SK-N-SH treated with all-trans-retinoic acid at 6 μM for 48 hours (cell line): ENCODE results near the gene SFI1.
"Not testable (repeated sequence)": the region's sequence is repeated elsewhere in the genome, so short reads cannot be mapped to it uniquely, and the experiment has no call there.

Experiments used
- ATAC-seq: fragments of 200-7000 bp; cut with Tn5 transposase; 3 replicates; pipeline ENCODE4 v1.9.1; 2020; ENCODE audit warnings: mild to moderate bottlenecking, moderate library complexity
- ARNTL ChIP-seq: fragments of 450-650 bp; formaldehyde crosslinking; IDR thresholded peaks from 2 replicates; pipeline ENCODE4 v1.5.0; 2020; ENCODE audit warnings: low read depth, mild to moderate bottlenecking, moderate library complexity, borderline replicate concordance
- BACH2 ChIP-seq: fragments of 250-450 bp; sonication (Bioruptor Pico); IDR thresholded peaks from 2 replicates; pipeline ENCODE4 v1.9.0; 2021; ENCODE audit warnings: mild to moderate bottlenecking, borderline replicate concordance
- CREB5 ChIP-seq: fragments of 250-450 bp; sonication (Bioruptor Pico); IDR thresholded peaks from 2 replicates; pipeline ENCODE4 v1.5.1; 2020; ENCODE audit warnings: low read depth, mild to moderate bottlenecking, moderate library complexity
- CSDC2 ChIP-seq: fragments of 250-450 bp; sonication (Bioruptor Pico); IDR thresholded peaks from 2 replicates; pipeline ENCODE4 v1.5.0; 2020; ENCODE audit warnings: mild to moderate bottlenecking, moderate library complexity
- CSRNP3 ChIP-seq: fragments of 250-450 bp; sonication (Bioruptor Pico); IDR thresholded peaks from 2 replicates; pipeline ENCODE4 v1.5.1; 2021; ENCODE audit warnings: mild to moderate bottlenecking, moderate library complexity
- ESRRG ChIP-seq: fragments of 250-450 bp; sonication (Bioruptor Pico); IDR thresholded peaks from 2 replicates; pipeline ENCODE4 v1.6.1; 2021; ENCODE audit warnings: mild to moderate bottlenecking
- GLIS3 ChIP-seq: fragments of 250-450 bp; sonication (Bioruptor Pico); IDR thresholded peaks from 2 replicates; pipeline ENCODE4 v1.5.0; 2020; ENCODE audit warnings: mild to moderate bottlenecking, moderate library complexity
- ISL1 ChIP-seq: fragments of 250-450 bp; sonication (Bioruptor Pico); IDR thresholded peaks from 2 replicates; pipeline ENCODE4 v2.1.2; 2022; ENCODE audit warnings: mild to moderate bottlenecking, moderate library complexity
- OSR1 ChIP-seq: fragments of 250-450 bp; sonication (Bioruptor Pico); IDR thresholded peaks from 2 replicates; pipeline ENCODE4 v1.8.0; 2022; ENCODE audit warnings: moderate library complexity, mild to moderate bottlenecking, inconsistent platforms
- PATZ1 ChIP-seq: fragments of 250-450 bp; sonication (Bioruptor Pico); IDR thresholded peaks from 2 replicates; pipeline ENCODE4 v1.8.0; 2020; ENCODE audit warnings: mild to moderate bottlenecking, moderate library complexity, borderline replicate concordance
- POU6F1 ChIP-seq: fragments of 250-450 bp; sonication (Bioruptor Pico); IDR thresholded peaks from 2 replicates; pipeline ENCODE4 v1.8.0; 2021; ENCODE audit warnings: low read depth, mild to moderate bottlenecking, moderate library complexity, borderline replicate concordance
- PPARA ChIP-seq: fragments of 250-450 bp; sonication (Bioruptor Pico); IDR thresholded peaks from 2 replicates; pipeline ENCODE4 v1.5.0; 2020; ENCODE audit warnings: mild to moderate bottlenecking, borderline replicate concordance
- RARB ChIP-seq: fragments of 250-450 bp; sonication (Bioruptor Pico); IDR thresholded peaks from 2 replicates; pipeline ENCODE4 v1.8.0; 2021; ENCODE audit warnings: mild to moderate bottlenecking, moderate library complexity
- SNAI2 ChIP-seq: fragments of 250-450 bp; sonication (Bioruptor Pico); IDR thresholded peaks from 2 replicates; pipeline ENCODE4 v1.5.0; 2020; ENCODE audit warnings: mild to moderate bottlenecking, moderate library complexity
- TCF4 ChIP-seq: fragments of 250-450 bp; sonication (Bioruptor Pico); IDR thresholded peaks from 2 replicates; pipeline ENCODE4 v1.8.0; 2021; ENCODE audit warnings: mild to moderate bottlenecking, moderate library complexity, borderline replicate concordance
- TOX ChIP-seq: fragments of 250-450 bp; sonication (Bioruptor Pico); IDR thresholded peaks from 2 replicates; pipeline ENCODE4 v1.8.0; 2021; ENCODE audit warnings: mild to moderate bottlenecking, moderate library complexity, borderline replicate concordance
- TSHZ2 ChIP-seq: fragments of 250-450 bp; sonication (Bioruptor Pico); IDR thresholded peaks from 2 replicates; pipeline ENCODE4 v1.5.0; 2020; ENCODE audit warnings: mild to moderate bottlenecking, moderate library complexity
- ZC3H10 ChIP-seq: fragments of 250-450 bp; sonication (Bioruptor Pico); IDR thresholded peaks from 2 replicates; pipeline ENCODE4 v1.5.1; 2021; ENCODE audit warnings: mild to moderate bottlenecking, moderate library complexity
- ZFP3 ChIP-seq: fragments of 250-450 bp; sonication (Bioruptor Pico); IDR thresholded peaks from 2 replicates; pipeline ENCODE4 v1.5.0; 2020; ENCODE audit warnings: mild to moderate bottlenecking, moderate library complexity
- ZFP30 ChIP-seq: fragments of 450-650 bp; formaldehyde crosslinking; IDR thresholded peaks from 2 replicates; pipeline ENCODE4 v1.5.0; 2022; ENCODE audit warnings: mild to moderate bottlenecking, moderate library complexity
- ZNF565 ChIP-seq: fragments of 450-650 bp; formaldehyde crosslinking; conservative IDR thresholded peaks from 2 replicates; pipeline ENCODE4 v1.5.0; 2020; ENCODE audit warnings: low read depth, mild to moderate bottlenecking, moderate library complexity
- ZNF70 ChIP-seq: fragments of 450-650 bp; formaldehyde crosslinking; IDR thresholded peaks from 2 replicates; pipeline ENCODE4 v1.5.0; 2020; ENCODE audit warnings: mild to moderate bottlenecking, moderate library complexity
- ZNF8 ChIP-seq: fragments of 450-650 bp; formaldehyde crosslinking; IDR thresholded peaks from 2 replicates; pipeline ENCODE4 v1.5.0; 2020; ENCODE audit warnings: mild to moderate bottlenecking, moderate library complexity

Gene SFI1

GRCh38 chr22:31533374-31533773 lies 37.0 kb downstream of the SFI1 start:
- TF ChIP-seq ARNTL (CRISPR knock-in tag) (no peak), SNAI2 (CRISPR knock-in tag) (no peak), ESRRG (CRISPR knock-in tag) (no peak), CSRNP3 (CRISPR knock-in tag) (no peak), GLIS3 (CRISPR knock-in tag) (no peak), PATZ1 (CRISPR knock-in tag) (no peak), BACH2 (CRISPR knock-in tag) (no peak)
- ATAC-seq, result no peak

- ATAC-seq, result no peak
- TF ChIP-seq CREB5, result no peak
- TF ChIP-seq ARNTL (CRISPR knock-in tag), result no peak
- no peak for TF ChIP-seq SNAI2 (CRISPR knock-in tag)
- no peak for TF ChIP-seq ZNF8 (CRISPR knock-in tag)
- TF ChIP-seq ESRRG (CRISPR knock-in tag), result no peak
- TF ChIP-seq PPARA (CRISPR knock-in tag), result no peak
- no peak for TF ChIP-seq TCF4 (CRISPR knock-in tag)
- no peak for TF ChIP-seq BACH2 (CRISPR knock-in tag)
These were observed 40.7 kb downstream of the SFI1 start for GRCh38 chr22:31537019-31537535.

- TF ChIP-seq ZFP30 (CRISPR knock-in tag) (no peak), ZC3H10 (CRISPR knock-in tag) (no peak), TSHZ2 (CRISPR knock-in tag) (no peak), ARNTL (CRISPR knock-in tag) (no peak), BACH2 (CRISPR knock-in tag) (no peak), CSRNP3 (CRISPR knock-in tag) (no peak), ZFP3 (no peak), OSR1 (CRISPR knock-in tag) (no peak), ZNF565 (CRISPR knock-in tag) (no peak), POU6F1 (CRISPR knock-in tag) (no peak), ZNF8 (CRISPR knock-in tag) (no peak), RARB (no peak), ZNF70 (CRISPR knock-in tag) (no peak), TOX (CRISPR knock-in tag) (no peak), ISL1 (CRISPR knock-in tag) (no peak), TCF4 (CRISPR knock-in tag) (no peak), CREB5 (no peak), SNAI2 (CRISPR knock-in tag) (no peak), CSDC2 (no peak)
- TF ChIP-seq, all 23 proteins: peak for 0
- no peak for ATAC-seq
These were observed 42.5 kb downstream of the SFI1 start for GRCh38 chr22:31538815-31539214.

- not testable (repeated sequence) for ATAC-seq
These were observed 43.8 kb downstream of the SFI1 start for GRCh38 chr22:31540166-31540565.
